Activated gamma-delta T cell (primary cell): ENCODE data around the gene ROBO2.

Source experiments
- DNase-seq: peaks from one replicate; lab custom pipeline; 2025; lab: John Stamatoyannopoulos, UW

The ROBO2 gene

DNA sequence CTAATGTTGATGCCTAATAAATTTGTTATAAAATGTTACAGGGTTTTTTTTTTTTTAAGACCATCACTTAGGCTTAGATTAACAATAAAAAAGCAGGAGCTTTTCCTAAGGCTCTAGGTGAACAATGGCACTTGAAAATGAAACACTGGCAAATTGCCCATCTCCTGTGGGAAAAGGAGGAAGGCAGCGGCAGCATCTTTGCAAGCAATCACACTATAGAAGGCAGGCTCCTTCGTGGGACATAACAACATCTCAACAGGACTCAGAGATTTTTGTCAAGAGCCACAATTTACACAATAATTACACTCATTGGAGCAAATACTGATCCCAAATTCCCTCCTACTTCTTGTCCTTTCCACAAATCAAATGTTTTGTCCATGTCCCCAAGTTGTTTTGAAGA, 646.7 kb downstream of the ROBO2 start:
- no peak for DNase-seq

DNA sequence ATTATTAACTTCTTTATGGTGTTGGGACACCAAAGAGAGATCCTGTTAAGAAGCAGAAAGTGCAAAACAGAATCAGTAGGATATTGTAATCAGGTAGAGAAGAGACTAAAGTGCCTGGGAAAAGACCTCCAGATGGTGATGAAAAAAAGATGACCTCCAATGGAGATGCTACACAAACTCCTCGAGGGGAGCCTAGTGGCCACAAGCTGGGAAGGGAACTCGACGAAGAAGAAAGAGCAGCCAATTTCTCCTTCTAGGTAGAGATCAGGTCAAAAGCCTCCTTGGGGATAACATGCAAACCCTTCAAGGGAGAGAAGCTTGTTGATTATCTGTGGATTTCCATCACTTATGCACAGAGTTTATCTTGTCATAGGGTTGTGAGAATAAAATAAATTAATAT, 647.6 kb downstream of the ROBO2 start:
- no peak for DNase-seq

DNA sequence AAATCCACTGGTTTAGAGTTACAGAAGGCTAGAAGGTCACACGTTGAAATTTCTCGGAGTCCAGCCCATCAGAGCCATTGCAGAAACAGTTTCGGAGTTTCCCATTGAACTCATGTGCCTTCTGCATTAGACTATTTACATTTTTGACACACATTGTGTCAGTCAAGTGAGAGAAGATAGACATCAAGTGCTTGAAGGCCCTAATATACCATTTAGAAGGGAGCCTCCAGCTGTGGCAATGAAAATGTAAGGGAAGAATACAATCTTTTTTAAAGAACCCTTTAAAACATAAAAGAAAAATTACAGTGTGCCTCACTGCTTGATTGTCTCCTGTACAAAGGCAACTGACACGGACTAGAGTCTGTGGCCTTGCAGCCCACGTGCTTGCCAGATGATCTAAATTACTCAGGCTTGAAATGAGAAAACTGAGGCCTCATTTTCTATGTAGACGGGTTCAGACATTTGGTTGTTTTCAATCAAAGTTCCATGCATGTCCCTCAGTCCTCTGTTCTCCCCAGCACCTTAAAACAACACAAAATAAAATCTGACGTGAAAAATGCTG, 650.5 kb downstream of the ROBO2 start:
- no peak for DNase-seq

DNA sequence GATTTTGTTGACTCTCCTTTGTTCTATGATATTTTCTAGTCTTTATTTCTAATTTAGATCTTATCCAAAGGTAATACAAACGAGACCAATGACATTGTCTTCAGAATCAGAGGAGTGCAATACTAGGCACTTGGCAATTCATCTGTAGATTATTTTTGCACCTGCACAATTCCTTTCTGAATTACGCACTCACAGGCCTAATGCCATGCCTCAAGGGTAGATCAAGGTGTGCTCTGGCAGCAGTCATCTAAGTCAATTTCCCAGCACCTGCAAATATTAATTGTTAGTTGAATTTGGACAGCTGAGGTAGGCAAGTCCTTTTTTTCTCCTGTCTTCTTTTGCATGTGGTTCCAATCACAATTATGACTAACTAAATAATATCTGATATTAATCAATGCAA, 653.2 kb downstream of the ROBO2 start:
- no peak for DNase-seq

DNA sequence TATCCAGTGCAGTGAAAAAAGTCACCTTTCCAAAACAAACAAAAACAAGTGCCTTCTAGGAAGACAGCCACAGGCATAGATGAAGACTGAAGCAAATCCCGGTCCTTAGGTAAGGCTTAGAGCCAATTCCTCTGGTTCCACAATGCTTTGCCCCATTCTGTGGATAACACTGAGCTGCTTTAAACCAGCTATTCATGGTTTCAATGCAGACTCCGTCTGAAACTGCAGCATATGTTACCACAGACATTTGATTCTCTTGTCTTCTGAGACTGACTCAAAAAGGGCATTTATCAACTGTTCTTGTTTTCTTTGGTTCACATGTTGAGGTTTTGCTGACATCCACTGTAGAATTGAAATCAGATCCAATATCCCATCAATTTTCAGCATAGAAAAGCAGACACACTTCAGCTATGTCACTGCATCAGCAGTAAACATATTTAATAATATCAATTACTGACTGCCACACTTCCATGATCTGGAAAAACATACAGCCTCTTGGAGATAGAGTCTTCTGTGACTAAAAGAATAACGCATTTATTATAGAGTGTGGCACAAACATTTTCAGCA, 659.3 kb downstream of the ROBO2 start:
- DNase-seq: no peak
